ENCODE data around the gene SNX14. TPM values are rescaled to one million over a fixed set of nuclear protein-coding genes. Genes with fewer than 3 reads are reported as not detected.
A peak's percentile ranks its signal among the peaks of the same experiment; 100 is the strongest.

SNX14 gene
- total and polyA plus RNA-seq, 4 donors, result 45.9 to 171 (median 91.3) TPM

DNA sequence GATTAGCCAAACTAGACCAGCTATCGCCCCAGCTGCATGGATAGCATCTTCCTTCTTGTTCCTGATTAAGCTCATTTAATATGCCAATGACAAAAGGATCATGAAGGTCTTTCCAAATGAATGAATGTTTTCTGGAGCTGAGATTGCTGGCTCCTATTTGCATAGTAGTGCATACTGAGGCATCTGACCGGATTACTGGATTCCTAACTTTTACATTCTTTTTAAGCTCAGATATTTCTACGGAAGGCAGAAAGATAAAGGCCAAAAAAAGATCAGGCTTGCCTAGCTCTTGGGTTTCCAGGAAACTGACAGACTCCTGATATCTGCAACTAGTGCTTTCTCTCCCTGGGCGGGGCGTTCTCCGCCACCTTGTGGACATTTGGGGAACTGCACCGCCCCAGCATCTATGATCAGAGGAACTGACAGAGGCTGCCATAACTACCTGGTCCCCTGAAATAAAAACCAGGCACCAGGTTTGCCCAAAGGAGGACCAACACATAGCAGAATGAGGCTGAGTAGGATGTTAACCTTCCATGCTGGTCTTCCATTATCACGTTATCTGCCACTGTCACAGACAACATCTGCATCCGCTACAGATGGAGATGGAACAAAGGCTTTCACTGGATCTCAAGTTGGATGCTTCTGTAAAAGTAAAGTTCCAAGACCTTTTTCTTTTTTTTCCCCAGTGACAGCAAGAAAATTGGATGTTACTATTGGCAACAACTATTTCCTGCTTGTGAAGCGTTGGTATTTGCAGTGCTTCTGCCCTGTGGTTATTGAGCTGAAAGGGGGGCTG lies 110.6 kb downstream of the SNX14 start:
- Histone ChIP-seq H3K4me1 (ENCODE audit: control insufficient read depth in 5 of 5, insufficient read depth in 5 of 5, low read length in 5 of 5) (peaks cover 0 to 1% (median 0%) of the 10 kb centered on the region in 5 donors), H3K4me3 (no peak overlapping the region), H3K36me3 (ENCODE audit: control insufficient read depth in 4 of 4, insufficient read depth in 4 of 4, low read length in 4 of 4) (no peaks in the 10 kb centered on the region), H3K27me3 (ENCODE audit: control insufficient read depth in 3 of 3, insufficient read depth in 3 of 3, low read length in 2 of 3) (no peaks in the 10 kb centered on the region), H3K27ac (ENCODE audit: low read depth in 1 of 2, low read length in 1 of 2) (no peak overlapping the region), H3K9me3 (ENCODE audit: control insufficient read depth in 4 of 4, insufficient read depth in 3 of 4, low read length in 3 of 4) (no peaks in the 10 kb centered on the region), H3K9ac (ENCODE audit: insufficient read depth in 1 of 2, low read length in 2 of 2) (no peak overlapping the region)
- TF ChIP-seq CTCF (IDR thresholded peaks at IDR 0.05; ENCODE audit: control extremely low read depth, extremely low read depth), result peak; percentile 97
- ATAC-seq (ENCODE audit: insufficient read depth, low FRiP score) (peak; percentile 93), DNase-seq (peak; percentile 65 to 78 (median 68))
- 26 to 27% methylated on average over 10 of the region's 10 CpGs for WGBS, 2 donors

DNA sequence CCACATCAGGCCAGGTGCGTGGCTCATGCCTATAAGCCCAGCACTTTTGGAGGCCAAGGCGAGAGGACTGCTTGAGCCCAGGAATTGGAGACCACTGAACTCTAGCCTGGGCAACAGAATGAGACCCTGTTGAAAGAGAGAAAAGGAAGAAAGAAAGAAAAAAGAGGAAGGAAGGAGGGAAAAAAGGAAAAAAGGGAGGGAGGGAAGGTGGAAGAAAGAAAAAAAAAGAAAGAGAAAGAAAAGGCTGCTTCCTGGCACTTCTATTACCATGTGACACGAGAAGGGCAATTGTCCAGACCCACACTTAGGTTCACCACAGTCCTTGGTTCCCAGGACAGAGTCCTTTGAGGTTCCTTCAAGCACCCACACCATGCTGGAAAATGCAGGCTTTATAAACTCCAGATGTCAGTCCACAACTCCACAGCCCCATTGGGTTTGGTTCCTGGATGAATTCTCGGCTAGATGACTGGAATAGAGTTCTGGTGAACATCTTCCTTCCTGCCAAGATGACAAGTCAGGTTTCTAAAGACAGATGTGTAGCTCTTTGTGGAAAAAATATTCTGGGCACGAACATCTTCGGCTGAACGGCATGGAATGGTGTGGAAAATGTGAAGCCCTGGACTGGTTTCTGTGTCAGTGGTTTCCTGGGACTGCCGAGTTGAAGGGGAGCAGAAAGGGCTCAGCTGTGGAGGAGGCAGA lies 111.3 kb downstream of the SNX14 start:
- ATAC-seq (ENCODE audit: insufficient read depth, low FRiP score), result no peak
- no peak overlapping the region for H3K9ac ChIP-seq (ENCODE audit: insufficient read depth in 1 of 2, low read length in 2 of 2)
- 81 to 84% methylated on average over 8 of the region's 8 CpGs for whole genome bisulfite sequencing, 2 donors

GRCh38 chr6:85479208-85479607 lies 114.5 kb downstream of the SNX14 start:
- Histone ChIP-seq H3K27me3 (ENCODE audit: control insufficient read depth in 3 of 3, insufficient read depth in 3 of 3, low read length in 2 of 3) (no peaks in the 10 kb centered on the region), H3K9me3 (ENCODE audit: control insufficient read depth in 4 of 4, insufficient read depth in 3 of 4, low read length in 3 of 4) (peaks cover 0 to 5% (median 0%) of the 10 kb centered on the region in 4 donors), H3K4me3 (no peak overlapping the region), H3K27ac (ENCODE audit: low read depth in 1 of 2, low read length in 1 of 2) (no peak overlapping the region), H3K9ac (ENCODE audit: insufficient read depth in 1 of 2, low read length in 2 of 2) (no peak overlapping the region), H3K36me3 (ENCODE audit: control insufficient read depth in 4 of 4, insufficient read depth in 4 of 4, low read length in 4 of 4) (no peaks in the 10 kb centered on the region), H3K4me1 (ENCODE audit: control insufficient read depth in 5 of 5, insufficient read depth in 5 of 5, low read length in 5 of 5) (peaks cover 0 to 1% (median 0%) of the 10 kb centered on the region in 5 donors)
- WGBS, 2 donors, result 93 to 97% methylated on average over 1 of the region's 1 CpG
- DNase-seq (no peak), ATAC-seq (ENCODE audit: insufficient read depth, low FRiP score) (no peak)
- TF ChIP-seq CTCF (IDR thresholded peaks at IDR 0.05; ENCODE audit: control extremely low read depth, extremely low read depth), result no peak

More for the DNA sequence above, 111.3 kb downstream of the SNX14 start:
- Histone ChIP-seq H3K4me1 (ENCODE audit: control insufficient read depth in 5 of 5, insufficient read depth in 5 of 5, low read length in 5 of 5) (peaks cover 0 to 1% (median 0%) of the 10 kb centered on the region in 5 donors), H3K9me3 (ENCODE audit: control insufficient read depth in 4 of 4, insufficient read depth in 3 of 4, low read length in 3 of 4) (no peaks in the 10 kb centered on the region), H3K4me3 (no peak overlapping the region), H3K36me3 (ENCODE audit: control insufficient read depth in 4 of 4, insufficient read depth in 4 of 4, low read length in 4 of 4) (no peaks in the 10 kb centered on the region), H3K27me3 (ENCODE audit: control insufficient read depth in 3 of 3, insufficient read depth in 3 of 3, low read length in 2 of 3) (no peaks in the 10 kb centered on the region), H3K27ac (ENCODE audit: low read depth in 1 of 2, low read length in 1 of 2) (no peak overlapping the region)
- no peak for TF ChIP-seq CTCF (IDR thresholded peaks at IDR 0.05; ENCODE audit: control extremely low read depth, extremely low read depth)
- DNase-seq, result no peak

Measured in lung (tissue), 12 donors.